Activated naive CD8-positive, alpha-beta T cell treated with anti-CD3 and anti-CD28 coated beads for 36 hours (primary cell): Measurements from ENCODE around the gene CDV3. TPM values are rescaled to one million over a fixed set of nuclear protein-coding genes. Genes with fewer than 3 reads are reported as not detected.
"Not testable (repeated sequence)": the region's sequence is repeated elsewhere in the genome, so short reads cannot be mapped to it uniquely, and the experiment has no call there.

Experiments
- DNase-seq: peaks from one replicate; pipeline ENCODE4 v3.0.0; 2021
- H3K27ac Mint-ChIP-seq: one replicate; pipeline ENCODE4 v1.8.0; 2022; ENCODE audit warnings: mild to moderate bottlenecking, moderate library complexity, mixed read lengths
- H3K27me3 Mint-ChIP-seq: one replicate; pipeline ENCODE4 v1.8.0; 2022; ENCODE audit warnings: mild to moderate bottlenecking, mixed read lengths
- H3K36me3 Mint-ChIP-seq: one replicate; pipeline ENCODE4 v1.8.0; 2021; ENCODE audit warnings: mild to moderate bottlenecking, mixed read lengths
- H3K4me1 Mint-ChIP-seq: one replicate; pipeline ENCODE4 v1.8.0; 2021; ENCODE audit warnings: mixed read lengths
- H3K4me3 Mint-ChIP-seq: one replicate; pipeline ENCODE4 v1.8.0; 2022; ENCODE audit warnings: mild to moderate bottlenecking, moderate library complexity, mixed read lengths
- H3K9me3 Mint-ChIP-seq: one replicate; pipeline ENCODE4 v1.8.0; 2022; ENCODE audit warnings: mixed read lengths
- total RNA-seq, 2 experiments: library from RNA; stranded (reverse); gene quantifications; one replicate each; pipeline ENCODE4 v1.2.3, GENCODE V29; 2021

Gene CDV3
- total RNA-seq, 2 experiments from 2014 or later: 268 to 269 TPM

- Mint-ChIP-seq H3K36me3 (peaks cover 2% of the 10 kb centered on the region), H3K27me3 (no peaks in the 10 kb centered on the region), H3K27ac (no peak overlapping the region), H3K9me3 (no peaks in the 10 kb centered on the region), H3K4me3 (no peak overlapping the region), H3K4me1 (no peaks in the 10 kb centered on the region)
- no peak for DNase-seq
Observed at GRCh38 chr3:133548090-133548489, 25.4 kb upstream of the CDV3 start.

GRCh38 chr3:133549565-133549964 lies 23.9 kb upstream of the CDV3 start:
- H3K4me1 Mint-ChIP-seq: no peaks in the 10 kb centered on the region
- H3K27me3 Mint-ChIP-seq: no peaks in the 10 kb centered on the region
- H3K27ac Mint-ChIP-seq: no peak overlapping the region
- peaks cover 2% of the 10 kb centered on the region for H3K36me3 Mint-ChIP-seq
- DNase-seq: no peak
- H3K9me3 Mint-ChIP-seq: no peaks in the 10 kb centered on the region
- H3K4me3 Mint-ChIP-seq: no peak overlapping the region

- H3K4me3 Mint-ChIP-seq, H3K4me1 Mint-ChIP-seq, H3K27ac Mint-ChIP-seq, DNase-seq, H3K9me3 Mint-ChIP-seq, H3K27me3 Mint-ChIP-seq, H3K36me3 Mint-ChIP-seq: not testable (repeated sequence)
Observed at GRCh38 chr3:133551589-133551988, 21.9 kb upstream of the CDV3 start.

- no peak for DNase-seq
- Mint-ChIP-seq H3K4me3 (no peak overlapping the region), H3K36me3 (peaks cover 2% of the 10 kb centered on the region), H3K9me3 (no peaks in the 10 kb centered on the region), H3K4me1 (no peaks in the 10 kb centered on the region), H3K27me3 (no peaks in the 10 kb centered on the region), H3K27ac (no peak overlapping the region)
Observed at GRCh38 chr3:133561679-133562078, 11.8 kb upstream of the CDV3 start.

DNA sequence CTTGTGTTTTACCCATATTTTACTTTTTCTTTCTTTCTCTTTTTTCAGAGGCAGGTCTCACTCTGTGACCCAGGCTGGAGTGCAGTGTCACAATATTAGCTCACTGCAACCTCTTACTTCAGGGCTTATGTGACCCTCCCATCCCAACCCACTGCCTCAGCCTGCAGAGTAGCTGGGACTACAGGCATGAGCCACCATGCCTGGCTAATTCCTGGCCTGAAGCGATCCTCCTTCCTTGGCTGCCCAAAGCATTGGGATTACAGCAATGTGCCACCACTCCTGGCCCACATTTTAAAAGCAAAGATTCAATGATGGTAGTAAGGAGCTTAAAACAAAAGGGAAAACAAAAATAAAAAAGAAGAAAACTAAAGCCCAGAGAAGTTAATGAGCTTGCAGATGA lies 11.1 kb upstream of the CDV3 start:
- Mint-ChIP-seq H3K36me3 (peaks cover 2% of the 10 kb centered on the region), H3K4me1 (no peaks in the 10 kb centered on the region), H3K27ac (no peak overlapping the region), H3K27me3 (no peaks in the 10 kb centered on the region), H3K9me3 (no peaks in the 10 kb centered on the region), H3K4me3 (no peak overlapping the region)
- DNase-seq: no peak

DNA sequence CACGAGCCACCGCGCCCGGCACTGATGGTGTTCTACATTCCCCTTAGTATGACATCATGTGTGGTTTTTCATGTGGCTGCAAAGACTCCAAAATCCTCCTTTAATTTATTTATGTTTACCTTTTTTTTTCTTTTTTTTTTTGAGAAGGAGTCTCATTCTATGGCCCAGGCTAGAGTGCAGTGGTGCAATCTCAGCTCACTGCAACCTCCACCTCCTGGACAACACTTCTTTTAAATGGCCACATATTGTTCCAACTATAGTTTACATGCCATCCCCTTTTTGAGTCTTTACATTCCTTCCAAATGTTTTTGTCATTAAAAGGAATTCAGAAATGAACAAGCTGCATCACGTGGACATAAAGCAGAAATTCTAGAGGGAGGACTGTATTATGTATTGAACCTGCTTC lies 10.3 kb upstream of the CDV3 start:
- Mint-ChIP-seq H3K4me1 (no peaks in the 10 kb centered on the region), H3K36me3 (peaks cover 2% of the 10 kb centered on the region), H3K9me3 (no peaks in the 10 kb centered on the region), H3K4me3 (no peak overlapping the region), H3K27me3 (no peaks in the 10 kb centered on the region), H3K27ac (no peak overlapping the region)
- DNase-seq: no peak

DNA sequence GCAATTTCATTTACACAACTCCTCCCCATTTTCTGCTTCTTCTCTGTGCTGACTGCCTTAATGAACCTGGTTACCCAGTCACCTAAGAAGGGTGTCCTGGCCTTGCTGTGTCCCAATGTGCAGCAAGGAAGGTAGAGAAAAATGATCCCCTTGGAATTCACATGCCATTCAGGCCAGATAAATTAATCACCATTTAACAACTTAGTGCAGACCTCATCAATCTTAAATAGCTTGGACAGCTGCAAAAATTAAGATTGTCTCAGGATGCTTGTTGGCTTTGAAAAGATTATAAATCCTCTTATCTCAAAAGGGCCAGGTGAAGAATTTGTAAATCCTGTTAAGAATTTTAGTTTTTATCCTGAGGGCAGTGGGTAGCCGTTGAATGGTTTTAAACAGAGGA lies 9.7 kb upstream of the CDV3 start:
- Mint-ChIP-seq H3K4me1 (no peaks in the 10 kb centered on the region), H3K36me3 (no peaks in the 10 kb centered on the region), H3K4me3 (no peak overlapping the region), H3K9me3 (no peaks in the 10 kb centered on the region), H3K27ac (no peak overlapping the region), H3K27me3 (no peaks in the 10 kb centered on the region)
- DNase-seq: no peak

- peaks cover 28% of the 10 kb centered on the region for H3K4me1 Mint-ChIP-seq
- H3K36me3 Mint-ChIP-seq: no peaks in the 10 kb centered on the region
- DNase-seq: no peak
- H3K27me3 Mint-ChIP-seq: no peaks in the 10 kb centered on the region
- H3K9me3 Mint-ChIP-seq: no peaks in the 10 kb centered on the region
- H3K4me3 Mint-ChIP-seq: no peak overlapping the region
- H3K27ac Mint-ChIP-seq: no peak overlapping the region
Observed at GRCh38 chr3:133568294-133569014, 5.0 kb upstream of the CDV3 start.

DNA sequence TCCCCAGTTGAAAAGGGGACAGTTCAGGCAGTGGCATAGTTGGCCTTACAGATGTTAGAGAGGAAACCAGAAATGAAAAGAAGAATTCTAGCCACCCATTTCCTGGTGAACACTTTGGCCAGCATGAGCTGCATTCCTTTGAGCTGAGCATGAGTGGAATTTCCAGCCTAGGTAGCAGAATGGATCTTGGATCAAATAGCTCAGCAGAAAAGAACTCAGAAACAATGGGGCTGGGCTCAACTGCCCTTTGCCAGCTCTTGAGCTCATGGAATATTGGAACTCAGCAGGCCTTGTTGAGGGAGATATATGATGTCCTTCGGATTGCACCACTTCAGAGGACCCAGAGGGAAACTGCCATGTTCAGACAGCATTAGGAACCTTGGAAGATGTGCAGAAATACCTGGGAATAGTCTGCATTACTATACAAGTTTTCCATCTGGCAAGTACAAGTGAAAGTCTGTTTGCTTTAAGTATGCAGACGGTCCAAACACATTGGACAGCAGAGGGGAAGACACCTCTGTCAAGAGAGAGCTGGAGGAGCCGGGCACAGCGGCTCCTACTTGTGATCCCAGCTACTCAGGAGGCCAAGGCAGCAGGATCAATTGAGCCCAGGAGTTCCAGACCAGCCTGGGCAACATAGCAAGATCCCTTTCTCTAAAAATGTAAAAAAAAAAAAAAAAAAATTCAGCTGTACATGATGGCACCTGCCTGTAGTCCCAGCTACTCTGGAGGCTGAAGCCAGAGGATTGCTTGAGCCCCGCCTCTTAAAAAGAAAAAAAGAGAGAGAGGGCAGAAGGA lies 3.1 kb upstream of the CDV3 start:
- H3K27ac Mint-ChIP-seq: peak overlapping the region; percentile 27
- DNase-seq: no peak
- peaks cover 10% of the 10 kb centered on the region for H3K36me3 Mint-ChIP-seq
- no peak overlapping the region for H3K4me3 Mint-ChIP-seq
- H3K27me3 Mint-ChIP-seq: no peaks in the 10 kb centered on the region
- peaks cover 33% of the 10 kb centered on the region for H3K4me1 Mint-ChIP-seq
- no peaks in the 10 kb centered on the region for H3K9me3 Mint-ChIP-seq

- Mint-ChIP-seq H3K27me3 (no peaks in the 10 kb centered on the region), H3K4me3 (no peak overlapping the region), H3K27ac (peak overlapping the region; percentile 23), H3K36me3 (peaks cover 15% of the 10 kb centered on the region), H3K9me3 (no peaks in the 10 kb centered on the region), H3K4me1 (peaks cover 36% of the 10 kb centered on the region)
- no peak for DNase-seq
Observed at GRCh38 chr3:133570937-133571320, 2.6 kb upstream of the CDV3 start.

GRCh38 chr3:133572158-133573053 lies 1.1 kb upstream of the CDV3 start:
- no peaks in the 10 kb centered on the region for H3K9me3 Mint-ChIP-seq
- peak overlapping the region; percentile 98 for H3K27ac Mint-ChIP-seq
- peak overlapping the region; percentile 90 for H3K4me3 Mint-ChIP-seq
- H3K4me1 Mint-ChIP-seq: peaks cover 48% of the 10 kb centered on the region
- DNase-seq: no peak
- no peaks in the 10 kb centered on the region for H3K27me3 Mint-ChIP-seq
- peaks cover 29% of the 10 kb centered on the region for H3K36me3 Mint-ChIP-seq

GRCh38 chr3:133573054-133573628 lies 345 bp upstream of the CDV3 start:
- peak; percentile 100 for DNase-seq
- H3K27me3 Mint-ChIP-seq: no peaks in the 10 kb centered on the region
- no peaks in the 10 kb centered on the region for H3K9me3 Mint-ChIP-seq
- peaks cover 36% of the 10 kb centered on the region for H3K36me3 Mint-ChIP-seq
- H3K4me1 Mint-ChIP-seq: peaks cover 56% of the 10 kb centered on the region
- H3K27ac Mint-ChIP-seq: peak overlapping the region; percentile 98
- H3K4me3 Mint-ChIP-seq: peak overlapping the region; percentile 90

DNA sequence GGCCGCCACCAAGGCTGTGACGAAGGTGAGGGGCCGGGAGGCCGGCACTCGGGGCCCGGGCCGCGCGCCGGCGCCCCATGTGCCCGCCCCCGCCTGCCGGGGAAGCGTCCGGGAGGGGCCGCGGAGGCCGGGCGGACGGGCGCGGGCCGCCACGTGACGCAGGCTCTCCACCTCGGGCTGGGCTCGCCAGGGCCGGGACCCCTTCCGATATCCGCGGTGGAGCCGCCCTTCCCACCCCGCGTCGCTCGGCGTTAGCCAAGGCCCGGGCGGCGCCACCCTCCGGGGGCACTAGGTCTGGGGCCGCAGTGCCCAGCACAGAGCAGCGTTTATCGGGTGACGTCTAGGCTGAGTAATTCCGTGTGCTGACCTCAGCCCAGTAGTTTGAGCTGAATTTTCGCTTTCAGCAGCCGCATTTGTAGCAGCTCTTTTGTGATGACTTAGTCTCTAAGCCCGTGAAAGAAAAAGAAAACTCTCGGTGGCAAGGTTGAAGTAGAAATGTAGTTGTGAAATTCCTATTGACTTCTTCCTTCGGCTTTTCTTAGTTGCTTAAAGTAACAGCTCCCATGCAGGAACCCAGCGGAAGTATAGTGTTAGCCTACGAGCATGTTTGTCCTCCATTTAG lies 885 bp downstream of the CDV3 start:
- Mint-ChIP-seq H3K36me3 (peaks cover 46% of the 10 kb centered on the region), H3K9me3 (no peaks in the 10 kb centered on the region), H3K27me3 (no peaks in the 10 kb centered on the region)

GRCh38 chr3:133575086-133575485 lies 1.6 kb downstream of the CDV3 start:
- Mint-ChIP-seq H3K9me3 (no peaks in the 10 kb centered on the region), H3K4me3 (peak overlapping the region; percentile 94), H3K27ac (peak overlapping the region; percentile 94), H3K36me3 (peaks cover 50% of the 10 kb centered on the region), H3K27me3 (no peaks in the 10 kb centered on the region), H3K4me1 (peaks cover 66% of the 10 kb centered on the region)
- DNase-seq: no peak

More for the DNA sequence above, 885 bp downstream of the CDV3 start:
- peak overlapping the region; percentile 94 for H3K4me3 Mint-ChIP-seq
- peak; percentile 84 for DNase-seq
- peak overlapping the region; percentile 94 for H3K27ac Mint-ChIP-seq
- H3K4me1 Mint-ChIP-seq: peaks cover 68% of the 10 kb centered on the region
